Vagina (tissue), 2 donors: ENCODE data around the gene VDR. TPM values are rescaled to one million over a fixed set of nuclear protein-coding genes. Genes with fewer than 3 reads are reported as not detected.

Source experiments
- DNase-seq, 2 donors: peaks; one replicate each; pipeline ENCODE4 v3.0.0-alpha.2; 2017; ENCODE audit errors: extremely low spot score in 2 of 2
- H3K27ac ChIP-seq: fragments of 200-600 bp; sonication (generic); one replicate; pipeline ENCODE4 v1.5.1; 2019
- H3K27me3 ChIP-seq: fragments of 200-600 bp; sonication (generic); one replicate; pipeline ENCODE4 v1.5.1; 2019
- H3K36me3 ChIP-seq, 2 donors: fragments of 200-600 bp; sonication (generic); one replicate each; pipeline ENCODE4 v1.5.1; 2017 to 2019
- H3K4me1 ChIP-seq: fragments of 200-600 bp; sonication (generic); one replicate; pipeline ENCODE4 v1.5.1; 2019
- H3K4me3 ChIP-seq, 2 donors: fragments of 200-600 bp; sonication (generic); 1 replicate in 1 of 2; 2 replicates in 1 of 2; pipeline ENCODE4 v1.5.1; 2016 to 2019
- H3K9me3 ChIP-seq: fragments of 200-600 bp; sonication (generic); one replicate; pipeline ENCODE4 v1.5.1; 2019
- CTCF ChIP-seq, 3 experiments: fragments of 450-650 bp in 2 of 3; fragments of 200-600 bp in 1 of 3; sonication (generic) in 1 of 3; IDR thresholded peaks; one replicate each; pipeline ENCODE4 v1.5.1; 2017 to 2019; ENCODE audit warnings: antibody characterized with exemption in 3 of 3, mild to moderate bottlenecking in 2 of 3, moderate library complexity in 2 of 3
- POLR2A ChIP-seq, 2 donors: fragments of 450-650 bp; IDR thresholded peaks; one replicate each; pipeline ENCODE4 v1.6.1; 2017; ENCODE audit warnings: antibody characterized with exemption in 2 of 2, mild to moderate bottlenecking in 2 of 2, moderate library complexity in 2 of 2
- POLR2AphosphoS5 ChIP-seq, 2 donors: sonication (generic); formaldehyde crosslinking; IDR thresholded peaks; one replicate each; pipeline ENCODE4 v1.9.0; 2017; ENCODE audit warnings: antibody characterized with exemption in 2 of 2, mild to moderate bottlenecking in 2 of 2, low read depth in 1 of 2; ENCODE audit not compliant: insufficient read depth in 1 of 2
- intact Hi-C: fragments of 100-400 bp; cut with DNase I; formaldehyde crosslinking; loops from one replicate; pipeline ENCODE4 v1.15.1; 2023
- total RNA-seq: library from RNA; depleted of rRNA; stranded (reverse); fragments of >200 nt; gene quantifications from one replicate; pipeline ENCODE4 v1.2.3, GENCODE V29; 2016

VDR gene
- total RNA-seq, 1 donor from 2014 or later, result 23.6 TPM

GRCh38 chr12:47798382-47798948 lies 106.3 kb downstream of the VDR start:
- no peaks in the 10 kb centered on the region for H3K9me3 ChIP-seq
- H3K27ac ChIP-seq, result no peak overlapping the region
- peaks cover 47% of the 10 kb centered on the region for H3K4me1 ChIP-seq
- TF ChIP-seq POLR2A (IDR thresholded peaks at IDR 0.05), result no peak
- TF ChIP-seq CTCF (IDR thresholded peaks at IDR 0.05), result no peak
- TF ChIP-seq POLR2AphosphoS5 (IDR thresholded peaks at IDR 0.05; ENCODE audit: insufficient read depth in 1 of 2, low read depth in 1 of 2), result no peak
- intact Hi-C loops, result no loop called here
- H3K4me3 ChIP-seq, result no peak overlapping the region
- H3K36me3 ChIP-seq, result peaks cover 0 to 52% of the 10 kb centered on the region in 2 donors
- no peaks in the 10 kb centered on the region for H3K27me3 ChIP-seq
- DNase-seq, result no peak

GRCh38 chr12:47797441-47797840 lies 107.4 kb downstream of the VDR start:
- H3K4me1 ChIP-seq, result peaks cover 36% of the 10 kb centered on the region
- DNase-seq, result no peak
- intact Hi-C loops, result no loop called here
- no peak overlapping the region for H3K27ac ChIP-seq
- peaks cover 0 to 63% of the 10 kb centered on the region in 2 donors for H3K36me3 ChIP-seq
- no peaks in the 10 kb centered on the region for H3K9me3 ChIP-seq
- H3K27me3 ChIP-seq, result no peaks in the 10 kb centered on the region
- TF ChIP-seq CTCF (IDR thresholded peaks at IDR 0.05) (no peak), POLR2AphosphoS5 (IDR thresholded peaks at IDR 0.05; ENCODE audit: insufficient read depth in 1 of 2, low read depth in 1 of 2) (no peak), POLR2A (IDR thresholded peaks at IDR 0.05) (no peak)
- no peak overlapping the region for H3K4me3 ChIP-seq

GRCh38 chr12:47795814-47796411 lies 108.9 kb downstream of the VDR start:
- H3K4me1 ChIP-seq, result peaks cover 21% of the 10 kb centered on the region
- H3K36me3 ChIP-seq, result peaks cover 0 to 78% of the 10 kb centered on the region in 2 donors
- H3K27me3 ChIP-seq, result no peaks in the 10 kb centered on the region
- no peak overlapping the region for H3K4me3 ChIP-seq
- H3K9me3 ChIP-seq, result no peaks in the 10 kb centered on the region
- no peak for DNase-seq
- intact Hi-C loops, result no loop called here
- H3K27ac ChIP-seq, result no peak overlapping the region
- TF ChIP-seq POLR2A (IDR thresholded peaks at IDR 0.05) (no peak), CTCF (IDR thresholded peaks at IDR 0.05) (no peak), POLR2AphosphoS5 (IDR thresholded peaks at IDR 0.05; ENCODE audit: insufficient read depth in 1 of 2, low read depth in 1 of 2) (no peak)

- H3K4me3 ChIP-seq, result no peak overlapping the region
- no peak overlapping the region for H3K27ac ChIP-seq
- H3K27me3 ChIP-seq, result no peaks in the 10 kb centered on the region
- DNase-seq, result no peak
- intact Hi-C loops, result no loop called here
- H3K36me3 ChIP-seq, result peaks cover 3 to 84% of the 10 kb centered on the region in 2 donors
- peaks cover 15% of the 10 kb centered on the region for H3K4me1 ChIP-seq
- no peaks in the 10 kb centered on the region for H3K9me3 ChIP-seq
- TF ChIP-seq POLR2A (IDR thresholded peaks at IDR 0.05) (no peak), POLR2AphosphoS5 (IDR thresholded peaks at IDR 0.05; ENCODE audit: insufficient read depth in 1 of 2, low read depth in 1 of 2) (no peak), CTCF (IDR thresholded peaks at IDR 0.05) (no peak)
These were observed 109.5 kb downstream of the VDR start for GRCh38 chr12:47795121-47795813.

GRCh38 chr12:47794679-47795078 lies 110.1 kb downstream of the VDR start:
- H3K36me3 ChIP-seq, result peaks cover 3 to 89% of the 10 kb centered on the region in 2 donors
- no peak overlapping the region for H3K4me3 ChIP-seq
- H3K9me3 ChIP-seq, result no peaks in the 10 kb centered on the region
- no peak overlapping the region for H3K27ac ChIP-seq
- peaks cover 9% of the 10 kb centered on the region for H3K4me1 ChIP-seq
- intact Hi-C loops, result no loop called here
- DNase-seq, result no peak
- no peaks in the 10 kb centered on the region for H3K27me3 ChIP-seq
- TF ChIP-seq POLR2A (IDR thresholded peaks at IDR 0.05) (no peak), CTCF (IDR thresholded peaks at IDR 0.05) (no peak), POLR2AphosphoS5 (IDR thresholded peaks at IDR 0.05; ENCODE audit: insufficient read depth in 1 of 2, low read depth in 1 of 2) (no peak)
